Muscle of back (tissue), 13 donors: ENCODE measurements around the gene BCAR1. TPM values are rescaled to one million over a fixed set of nuclear protein-coding genes. Genes with fewer than 3 reads are reported as not detected.
"Not testable (repeated sequence)": the region's sequence is repeated elsewhere in the genome, so short reads cannot be mapped to it uniquely, and the experiment has no call there.

ENCODE experiments used
- DNase-seq, 3 donors: peaks; one replicate each; pipeline versions ENCODE4 v3.0.0 to v3.0.0-alpha.2; 2013
- long read RNA-seq, 9 donors: transcript quantifications; one replicate each; lab custom pipeline, GENCODE V29; 2026
- polyA plus RNA-seq, 10 donors: library from polyadenylated mRNA; unstranded; fragments of 120-200 nt; gene quantifications; one replicate each; pipeline ENCODE4 v1.2.1, GENCODE V29; 2013; ENCODE audit not compliant: insufficient read length in 10 of 10

Gene BCAR1, protein sequence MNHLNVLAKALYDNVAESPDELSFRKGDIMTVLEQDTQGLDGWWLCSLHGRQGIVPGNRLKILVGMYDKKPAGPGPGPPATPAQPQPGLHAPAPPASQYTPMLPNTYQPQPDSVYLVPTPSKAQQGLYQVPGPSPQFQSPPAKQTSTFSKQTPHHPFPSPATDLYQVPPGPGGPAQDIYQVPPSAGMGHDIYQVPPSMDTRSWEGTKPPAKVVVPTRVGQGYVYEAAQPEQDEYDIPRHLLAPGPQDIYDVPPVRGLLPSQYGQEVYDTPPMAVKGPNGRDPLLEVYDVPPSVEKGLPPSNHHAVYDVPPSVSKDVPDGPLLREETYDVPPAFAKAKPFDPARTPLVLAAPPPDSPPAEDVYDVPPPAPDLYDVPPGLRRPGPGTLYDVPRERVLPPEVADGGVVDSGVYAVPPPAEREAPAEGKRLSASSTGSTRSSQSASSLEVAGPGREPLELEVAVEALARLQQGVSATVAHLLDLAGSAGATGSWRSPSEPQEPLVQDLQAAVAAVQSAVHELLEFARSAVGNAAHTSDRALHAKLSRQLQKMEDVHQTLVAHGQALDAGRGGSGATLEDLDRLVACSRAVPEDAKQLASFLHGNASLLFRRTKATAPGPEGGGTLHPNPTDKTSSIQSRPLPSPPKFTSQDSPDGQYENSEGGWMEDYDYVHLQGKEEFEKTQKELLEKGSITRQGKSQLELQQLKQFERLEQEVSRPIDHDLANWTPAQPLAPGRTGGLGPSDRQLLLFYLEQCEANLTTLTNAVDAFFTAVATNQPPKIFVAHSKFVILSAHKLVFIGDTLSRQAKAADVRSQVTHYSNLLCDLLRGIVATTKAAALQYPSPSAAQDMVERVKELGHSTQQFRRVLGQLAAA
- polyA plus RNA-seq: 10 to 100 TPM; 37.2 to 55.5 (median 44.1) TPM
- long read RNA-seq, donor 1, transcript BCAR1-212 (3 exons, 2,692 nt): major isoform, 8 of 41 reads
- long read RNA-seq, donor 1, partial matches to known transcripts: 28 of 41 reads
- long read RNA-seq, donor 1, other reads (novel, unspliced or antisense): 0 of 41 reads
- long read RNA-seq, donor 2, partial matches to known transcripts: 12 of 17 reads
- long read RNA-seq, donor 2, other reads (novel, unspliced or antisense): 0 of 17 reads
- long read RNA-seq, donor 3: 0 reads
- long read RNA-seq, donor 4, transcript BCAR1-212 (3 exons, 2,692 nt): major isoform, 5 of 8 reads
- long read RNA-seq, donor 4, partial matches to known transcripts: 0 of 8 reads
- long read RNA-seq, donor 4, other reads (novel, unspliced or antisense): 0 of 8 reads
- long read RNA-seq, donor 5, transcript BCAR1-212 (3 exons, 2,692 nt): major isoform, 5 of 39 reads
- long read RNA-seq, donor 5, partial matches to known transcripts: 34 of 39 reads
- long read RNA-seq, donor 5, other reads (novel, unspliced or antisense): 0 of 39 reads
- long read RNA-seq, donor 6, transcript BCAR1-212 (3 exons, 2,692 nt): major isoform, 9 of 26 reads
- long read RNA-seq, donor 6, transcript BCAR1-207 (7 exons, 3,192 nt): minor isoform, 8 of 26 reads
- long read RNA-seq, donor 6, partial matches to known transcripts: 7 of 26 reads
- long read RNA-seq, donor 6, other reads (novel, unspliced or antisense): 0 of 26 reads
- long read RNA-seq, donor 7, partial matches to known transcripts: 0 of 6 reads
- long read RNA-seq, donor 7, other reads (novel, unspliced or antisense): 0 of 6 reads
- long read RNA-seq, donor 8, transcript BCAR1-212 (3 exons, 2,692 nt): major isoform, 6 of 8 reads
- long read RNA-seq, donor 8, partial matches to known transcripts: 0 of 8 reads
- long read RNA-seq, donor 8, other reads (novel, unspliced or antisense): 0 of 8 reads
- long read RNA-seq, donor 9, partial matches to known transcripts: 0 of 1 reads
- long read RNA-seq, donor 9, other reads (novel, unspliced or antisense): 0 of 1 reads

DNA sequence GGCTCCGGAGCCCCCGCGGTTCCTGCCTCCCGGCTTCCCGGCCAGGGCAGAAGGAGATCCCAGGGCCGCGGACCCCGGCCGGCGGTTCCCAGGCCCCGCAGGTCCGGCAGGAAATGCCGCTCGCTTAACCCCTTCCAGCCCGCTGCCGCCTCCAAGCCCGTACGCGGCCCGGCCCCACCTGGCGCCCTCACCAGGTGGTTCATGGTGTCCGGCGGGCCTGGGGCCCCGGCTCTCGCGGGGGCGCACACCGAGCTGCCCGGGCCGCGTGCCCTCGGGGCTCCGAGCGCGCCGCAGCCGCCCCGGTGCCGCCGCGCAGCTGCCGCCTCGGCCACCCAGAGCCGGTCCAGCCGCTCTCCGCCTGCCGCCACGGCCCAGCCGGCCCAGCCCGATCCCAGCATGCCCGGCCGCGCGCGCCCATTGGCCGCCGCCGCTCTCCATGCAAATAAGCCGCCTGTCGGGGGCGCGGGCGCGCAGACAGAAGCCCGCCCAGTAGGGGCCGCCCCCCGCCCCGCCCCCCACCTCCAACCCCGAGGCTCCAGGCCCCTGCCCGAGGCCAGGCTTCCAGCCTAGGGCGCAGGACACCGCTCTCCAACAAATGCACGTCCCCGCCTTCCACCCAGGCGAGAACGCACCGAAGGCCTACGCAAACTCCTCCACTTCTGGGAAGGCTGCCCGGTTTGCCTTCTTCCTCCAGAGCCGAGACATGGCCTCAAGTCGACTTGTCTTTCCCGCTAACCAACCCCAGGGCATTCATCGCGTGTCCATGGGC, at the start of gene BCAR1:
TSS of gene BCAR1 (minus strand) at position 345 of the 769 bp plus-strand sequence. CDS start at position 203, 142 bp downstream.
- peak; percentile 89 to 94 (median 90) for DNase-seq

DNA sequence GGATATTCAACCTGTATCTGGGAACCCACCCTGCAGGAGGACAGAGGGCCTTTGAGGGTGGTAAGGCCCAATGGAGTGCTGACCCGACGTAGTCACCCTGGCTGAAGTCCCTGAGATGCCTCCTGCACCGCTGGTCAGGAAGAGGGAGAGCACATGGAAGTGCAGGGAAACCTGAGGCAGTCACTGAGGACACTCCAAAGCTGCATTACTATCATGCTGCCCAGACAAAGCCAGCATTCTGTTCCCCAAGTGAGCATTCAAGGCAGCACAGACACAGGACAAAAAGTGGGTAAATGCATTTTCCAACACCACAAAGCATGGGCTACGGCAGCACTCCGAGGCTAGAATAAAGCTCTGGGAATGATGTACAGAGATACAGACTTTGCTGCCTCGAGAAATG, 46.8 kb upstream of the BCAR1 start:
- DNase-seq: no peak

DNA sequence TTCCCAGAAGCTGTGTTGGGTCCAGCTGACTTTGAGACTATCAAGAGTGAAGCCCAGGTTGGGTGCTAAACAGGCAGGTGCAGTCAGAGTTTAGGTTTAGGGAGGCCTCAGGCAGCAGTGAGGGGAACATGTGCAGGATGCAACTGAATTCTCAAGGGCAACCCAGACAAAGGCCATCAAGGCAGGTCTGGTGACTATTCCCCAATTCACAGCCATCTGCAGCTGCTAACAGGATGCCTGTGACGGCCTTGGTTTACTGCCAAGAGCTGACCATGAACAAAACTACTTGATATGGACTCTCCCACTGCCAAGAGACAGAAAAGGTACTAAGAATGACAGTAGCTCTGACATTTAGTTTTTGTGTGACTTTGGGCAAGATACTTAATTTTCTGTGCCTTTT, 45.2 kb upstream of the BCAR1 start:
- peak in 2 of 3 donors; percentile 54 to 70 for DNase-seq

DNA sequence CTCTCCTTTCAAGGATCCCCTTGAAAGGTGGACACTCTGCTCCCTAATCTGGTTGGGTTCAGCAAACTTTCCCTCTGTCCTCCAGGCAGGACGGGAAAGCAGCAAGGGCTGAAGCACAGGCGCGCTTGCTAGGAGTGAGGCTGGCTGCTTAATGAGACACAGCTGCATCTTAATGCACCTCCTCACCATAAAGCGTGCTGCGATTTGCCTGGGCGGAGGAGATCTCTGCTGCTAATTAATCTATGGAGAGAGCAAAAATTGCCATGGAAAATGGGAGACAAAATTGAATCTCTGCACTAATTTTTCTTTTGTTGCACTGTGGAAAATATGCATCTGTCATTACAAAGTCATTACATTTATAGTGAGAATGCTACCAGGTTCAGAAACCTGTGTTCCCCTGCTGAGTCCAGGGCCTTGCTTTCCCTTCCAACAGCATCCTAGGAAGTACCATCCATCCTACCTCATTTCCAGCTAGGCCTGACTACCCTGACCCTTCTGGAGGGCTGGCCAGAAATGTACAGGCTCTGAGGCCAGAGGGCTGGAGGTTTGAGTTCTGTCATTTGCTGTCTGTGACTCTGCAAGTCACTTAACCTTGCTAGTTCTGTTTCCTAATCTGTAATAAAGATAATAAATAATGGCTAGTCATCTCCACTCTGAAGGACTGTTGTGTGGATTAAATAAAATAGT, 43.5 kb upstream of the BCAR1 start:
- no peak for DNase-seq

DNA sequence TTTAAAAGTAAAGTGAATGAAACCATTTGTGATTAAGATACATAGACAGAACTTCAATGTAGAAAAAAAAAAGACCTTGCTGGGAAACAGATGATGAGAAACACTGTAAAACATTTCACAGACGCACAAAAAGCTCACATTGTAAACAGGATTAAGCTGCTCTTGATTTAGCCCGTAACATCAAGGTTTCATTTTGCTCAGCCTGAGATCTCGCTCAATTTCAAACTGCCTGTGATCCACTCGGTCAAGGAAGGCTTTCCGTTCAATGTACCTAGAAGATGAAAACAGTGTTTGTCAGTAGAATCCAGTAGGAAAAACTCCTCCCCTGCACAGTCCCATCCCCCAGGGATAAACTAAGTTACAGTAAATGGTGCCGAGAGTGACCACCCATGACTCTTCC, 42.3 kb upstream of the BCAR1 start:
- DNase-seq: no peak

DNA sequence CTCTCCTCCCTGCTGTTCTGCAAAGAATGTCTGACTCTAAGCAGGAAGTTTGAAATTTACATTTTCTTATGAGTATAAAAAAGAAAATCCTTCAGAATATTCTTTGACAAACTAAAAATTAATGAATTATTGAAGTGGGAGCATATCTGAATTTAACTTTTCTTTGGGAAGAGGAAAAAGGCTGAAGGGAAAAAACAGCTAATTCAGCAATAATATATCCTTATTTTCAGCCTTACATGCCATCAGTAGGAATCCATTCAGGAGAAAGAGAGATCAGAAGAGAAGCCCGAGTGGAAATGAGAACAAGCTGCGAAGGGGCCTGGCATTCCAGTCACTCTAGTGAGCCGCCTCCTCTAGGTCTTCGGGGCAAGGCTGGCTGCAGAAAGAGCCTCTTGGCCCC, 41.7 kb upstream of the BCAR1 start:
- no peak for DNase-seq

DNA sequence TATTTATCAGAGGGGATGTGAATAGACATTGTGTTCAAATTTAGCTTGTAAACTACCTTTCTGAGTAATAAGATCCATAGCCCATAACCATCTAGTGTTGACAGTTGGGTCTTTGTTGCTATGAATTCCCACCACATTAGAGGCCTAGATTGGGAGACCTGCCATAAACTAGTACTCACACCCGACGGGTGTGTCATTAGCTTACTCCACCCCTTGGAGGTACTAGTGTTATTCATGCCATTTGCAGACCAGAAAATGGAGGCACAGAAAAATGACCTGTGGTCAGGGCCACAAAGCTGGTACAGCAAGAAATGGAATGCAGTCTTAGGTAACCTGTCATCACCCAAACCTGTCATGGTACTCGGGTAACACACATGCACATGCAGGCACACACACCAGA, 41.3 kb upstream of the BCAR1 start:
- DNase-seq: no peak

DNA sequence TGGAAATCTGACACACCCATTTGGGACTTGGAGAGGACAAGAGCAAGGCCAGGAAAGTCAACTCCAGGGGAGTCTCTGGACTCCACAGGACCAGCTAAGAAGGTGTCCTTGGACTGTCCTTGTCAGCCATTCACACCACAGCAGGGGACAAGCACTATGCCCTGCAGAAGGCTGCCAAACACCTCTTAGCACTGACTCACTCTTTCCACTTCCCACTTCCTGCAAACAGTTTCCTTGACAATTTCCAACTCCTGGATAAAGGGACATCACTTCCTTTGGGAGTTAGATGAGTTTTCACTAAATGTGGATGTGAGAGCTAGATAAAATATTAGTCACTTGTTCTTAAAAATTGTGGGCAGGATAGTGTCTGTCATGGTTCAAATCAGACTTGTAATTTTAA, 37.8 kb upstream of the BCAR1 start:
- DNase-seq: peak in 1 of 3 donors; percentile 47

DNA sequence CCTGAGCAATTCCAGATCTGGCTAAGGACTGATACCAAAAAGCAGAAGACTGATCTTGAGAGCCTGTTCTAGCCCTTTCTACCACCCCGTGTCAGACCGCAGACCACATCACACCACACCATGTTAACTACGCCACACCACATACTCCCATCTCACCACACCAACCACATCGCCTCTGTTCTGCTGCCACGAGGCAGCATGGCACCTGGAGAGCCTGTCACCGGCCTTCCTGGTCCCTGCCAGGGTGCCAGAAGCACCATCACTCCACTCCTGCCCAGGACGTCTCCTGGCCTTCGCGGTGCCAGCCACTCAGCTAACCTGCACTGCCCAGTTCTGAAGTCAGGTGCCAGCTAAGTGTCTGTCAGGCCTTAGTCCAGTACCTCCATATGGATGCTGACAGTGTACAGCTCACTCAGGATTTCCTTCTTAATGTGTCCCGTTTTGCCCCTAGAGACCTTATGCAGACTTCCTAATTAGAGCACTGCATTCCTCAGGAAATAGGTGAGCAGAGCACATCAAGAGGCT, 37.2 kb upstream of the BCAR1 start:
- DNase-seq: no peak

DNA sequence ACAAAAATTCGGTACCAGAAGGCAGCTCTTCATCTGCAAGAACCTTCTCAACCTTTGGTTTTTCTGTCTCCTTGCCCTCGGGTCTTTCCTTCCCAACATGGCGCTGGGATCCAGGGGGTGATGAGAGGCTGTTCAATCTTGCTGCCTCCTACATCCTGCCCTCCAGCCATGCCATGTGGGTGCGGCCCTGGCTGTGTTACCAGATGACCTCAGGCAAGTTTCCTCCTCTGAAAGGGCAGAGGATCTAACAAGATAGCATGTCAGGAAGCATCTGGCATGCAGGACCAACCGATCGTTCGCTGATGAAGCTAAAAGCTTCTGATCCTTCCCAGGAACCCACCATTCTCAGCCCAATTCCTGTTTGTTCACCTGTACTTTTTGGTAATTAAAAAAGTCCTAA, 36.8 kb upstream of the BCAR1 start:
- no peak for DNase-seq

DNA sequence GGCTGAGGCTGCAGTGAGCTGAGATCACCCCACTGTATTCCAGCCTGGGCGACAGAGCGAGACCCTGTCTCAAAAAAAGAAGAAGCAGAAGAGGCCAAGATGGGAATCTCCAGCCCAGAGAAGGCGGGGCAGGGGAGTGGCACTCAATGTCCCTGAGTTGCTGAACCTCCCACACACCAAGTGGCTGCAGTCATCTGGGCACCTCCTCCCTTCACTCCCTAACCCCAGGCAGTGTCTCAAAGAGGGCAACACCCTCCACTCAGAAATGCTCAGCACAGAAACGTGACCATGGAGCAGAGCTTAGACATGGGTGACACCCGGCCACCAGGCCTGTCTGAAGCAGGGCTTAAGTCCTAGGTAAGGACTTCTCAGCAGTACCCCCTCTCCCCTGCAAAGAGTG, 36.3 kb upstream of the BCAR1 start:
- no peak for DNase-seq

DNA sequence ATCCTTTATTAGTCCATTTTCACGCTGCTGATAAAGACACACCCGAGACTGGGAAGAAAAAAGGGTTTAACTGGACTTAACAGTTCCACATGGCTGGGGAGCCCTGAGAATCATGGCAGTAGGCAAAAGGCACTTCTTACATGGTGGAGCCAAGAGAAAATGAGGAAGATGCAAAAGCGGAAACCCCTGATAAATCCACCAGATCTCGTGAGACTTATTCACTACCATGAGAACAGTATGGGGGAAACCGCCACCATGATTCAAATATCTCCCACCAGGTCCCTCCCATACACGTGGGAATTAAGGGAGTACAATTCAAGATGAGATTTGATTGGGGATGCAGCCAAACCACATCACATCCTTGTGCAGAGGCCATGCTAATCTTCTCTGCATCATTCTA, 35.0 kb upstream of the BCAR1 start:
- DNase-seq: no peak

DNA sequence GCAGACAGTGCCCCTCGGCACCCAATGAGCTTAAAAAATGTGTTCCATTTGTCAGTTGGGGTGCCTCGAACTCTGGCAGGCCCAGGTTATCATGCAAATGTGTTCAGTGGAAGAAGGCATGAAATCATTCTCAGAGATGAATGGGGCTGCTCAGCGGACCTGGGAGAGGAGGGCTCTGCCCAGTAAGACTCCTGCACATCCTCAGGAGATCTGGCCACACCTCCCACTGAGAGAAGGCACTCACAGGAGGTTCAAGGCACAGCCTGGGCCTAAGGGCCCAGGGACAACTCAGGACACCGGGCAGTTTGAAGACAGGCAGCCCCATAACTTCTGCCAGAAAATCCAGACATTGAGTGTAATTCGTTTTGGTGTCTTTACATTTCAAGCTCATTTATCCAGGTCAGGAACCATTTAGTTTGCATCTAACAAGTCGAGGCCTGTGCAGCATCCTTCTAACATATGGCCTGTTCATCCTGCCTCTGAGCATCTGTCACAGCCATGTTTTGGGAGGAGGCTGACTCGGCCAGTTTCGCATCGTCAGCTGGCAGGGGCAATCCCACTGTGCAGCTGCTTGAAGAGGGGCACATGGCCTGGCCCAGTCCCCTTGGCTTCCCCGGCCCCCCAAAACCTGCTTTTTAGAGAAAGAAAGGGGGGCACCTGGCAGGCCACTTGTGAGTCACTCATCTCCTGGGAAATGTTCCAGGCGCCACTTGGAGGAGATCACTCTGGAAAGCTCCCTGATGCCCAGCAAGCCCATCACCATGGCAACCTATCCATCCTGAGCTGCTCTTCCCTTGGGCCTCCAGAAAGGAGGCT, 31.2 kb upstream of the BCAR1 start:
- peak in 1 of 3 donors; percentile 14 for DNase-seq

DNA sequence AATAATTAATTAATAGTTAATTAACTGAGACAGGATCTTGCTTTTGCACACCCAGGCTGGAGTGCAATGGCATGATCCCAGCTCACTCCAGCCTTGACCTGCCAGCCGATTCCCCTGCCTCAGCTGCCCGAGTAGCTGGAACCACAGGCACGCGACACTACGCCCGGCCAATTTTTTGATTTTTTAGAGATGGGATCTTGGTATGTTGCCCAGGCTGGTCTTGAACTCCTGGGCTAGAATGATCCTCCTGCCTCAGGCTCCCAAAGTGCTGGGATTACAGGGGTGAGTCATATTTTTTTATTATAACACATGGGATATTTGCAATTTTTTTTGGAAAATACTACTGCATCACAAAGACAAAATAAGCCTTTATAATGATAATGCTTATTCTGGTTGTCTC, 30.4 kb upstream of the BCAR1 start:
- no peak for DNase-seq

DNA sequence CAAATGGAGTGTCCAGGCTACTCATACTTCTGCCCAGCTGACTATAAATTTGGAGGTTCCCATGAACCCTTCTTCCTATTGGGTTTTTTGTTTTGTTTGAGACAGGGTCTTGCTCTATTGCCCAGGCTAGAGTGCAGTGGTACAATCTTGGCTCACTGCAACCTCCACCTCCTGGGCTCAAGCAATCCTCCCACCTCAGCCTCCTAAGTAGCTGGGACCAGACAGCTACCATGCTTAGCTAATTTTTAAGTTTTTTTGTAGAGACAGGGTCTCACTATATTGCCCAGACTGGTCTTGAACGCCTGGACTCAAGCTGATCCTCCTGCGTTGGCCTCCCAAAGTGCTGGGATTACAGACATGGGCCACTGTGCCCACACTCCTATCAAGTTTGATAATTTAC, 29.6 kb upstream of the BCAR1 start:
- DNase-seq: not testable (repeated sequence)

DNA sequence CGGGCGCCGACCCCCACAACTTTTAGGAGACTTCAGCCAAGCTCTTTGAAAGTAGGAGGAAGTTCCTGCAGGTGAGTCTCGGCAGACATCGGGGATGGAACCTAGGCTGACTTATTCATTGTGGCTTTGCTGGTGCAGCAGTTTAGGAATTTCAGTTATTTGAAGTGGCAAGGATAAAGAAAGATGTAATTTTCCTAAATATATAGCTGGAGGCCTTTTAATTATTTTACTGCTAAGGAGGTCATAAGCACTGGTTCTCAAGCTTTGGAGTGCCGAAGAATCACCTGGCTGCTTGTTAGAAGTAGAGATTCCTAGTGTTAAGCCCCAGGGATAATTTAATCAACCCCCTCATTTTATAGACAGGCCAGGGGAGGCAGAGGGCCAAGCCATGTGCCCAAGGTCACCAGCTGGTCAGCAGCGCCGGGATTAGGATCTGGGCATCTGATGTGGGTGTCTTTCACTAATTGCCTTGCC, 28.9 kb upstream of the BCAR1 start:
- no peak for DNase-seq

DNA sequence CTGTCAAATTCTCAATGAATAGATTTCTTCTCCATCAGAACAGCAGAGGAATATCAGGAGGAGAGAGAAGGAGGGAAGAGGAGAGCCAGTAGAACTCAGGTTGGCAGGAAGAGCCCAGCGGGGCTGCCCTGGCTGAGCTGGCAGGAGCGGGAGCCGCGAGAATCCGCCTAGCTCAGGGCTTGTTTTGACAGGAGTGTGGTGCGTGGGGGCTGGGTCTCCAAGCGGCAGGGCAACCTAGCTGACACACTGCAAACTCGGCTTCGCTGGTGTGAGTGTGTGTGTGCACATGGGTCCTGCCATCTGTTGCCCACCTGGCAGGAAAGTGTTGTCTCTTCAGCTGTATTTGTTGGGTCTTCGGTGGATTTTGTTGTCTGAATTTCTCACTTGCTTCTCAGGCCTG, 27.9 kb upstream of the BCAR1 start:
- no peak for DNase-seq
